ENCODE results near the gene CNTD1. TPM values are rescaled to one million over a fixed set of nuclear protein-coding genes. Genes with fewer than 3 reads are reported as not detected.
"Not testable (repeated sequence)": the region's sequence is repeated elsewhere in the genome, so short reads cannot be mapped to it uniquely, and the experiment has no call there.

Gene CNTD1
- total and polyA plus RNA-seq, 2 experiments from 2014 or later: 0.71 TPM; not detected in 1

DNA sequence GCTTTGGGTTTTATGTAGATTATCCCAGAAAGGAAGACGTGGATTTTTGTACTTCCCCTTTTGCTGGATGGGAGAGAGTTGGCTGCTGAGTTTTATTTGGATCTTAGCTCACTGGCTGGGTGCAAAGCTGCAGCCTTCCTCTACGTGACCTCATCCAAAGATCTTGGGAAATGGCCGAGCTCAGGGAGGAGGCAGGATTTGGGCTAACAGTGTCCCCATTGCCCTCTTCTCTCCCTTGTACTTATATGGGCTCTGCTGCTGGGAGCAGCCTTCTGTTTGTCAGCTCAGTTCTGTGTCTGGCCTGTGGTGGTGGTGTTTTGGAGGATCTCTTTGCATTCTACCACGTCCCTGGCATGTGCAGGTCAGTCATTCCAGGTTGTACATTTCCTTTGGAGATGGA lies 54.3 kb downstream of the CNTD1 start:
- DNase-seq: no peak
- H3K4me3 ChIP-seq: no peak overlapping the region
- no peaks in the 10 kb centered on the region for H3K79me2 ChIP-seq (ENCODE audit: insufficient read depth)
- 0 out of 2 replicates have a peak, but pooled peaks cover 3% of the 10 kb centered on the region for H3K27me3 ChIP-seq (replicated peaks; ENCODE audit: insufficient read depth)
- no peaks in the 10 kb centered on the region for H3K36me3 ChIP-seq (ENCODE audit: low read depth)
- no peak overlapping the region for H3K9ac ChIP-seq
- WGBS, 2 experiments (ENCODE audit: low coverage in 1 of 2, low lambda C conversion rate in 2 of 2, missing lambda C conversion rate in 2 of 2): 46 to 52% methylated on average over 4 of the region's 4 CpGs
- H3K9me2 ChIP-seq (ENCODE audit: insufficient read depth): no peaks in the 10 kb centered on the region
- H3K4me1 ChIP-seq (ENCODE audit: insufficient read depth): no peaks in the 10 kb centered on the region
- H3K4me2 ChIP-seq (ENCODE audit: unreplicated experiment): no peak overlapping the region
- H3K27ac ChIP-seq: no peak overlapping the region
- H4K20me1 ChIP-seq (ENCODE audit: insufficient read depth): no peaks in the 10 kb centered on the region
- no peaks in the 10 kb centered on the region for H3F3A ChIP-seq (ENCODE audit: insufficient read depth)
- no peak overlapping the region for H2AFZ ChIP-seq
- no peak for TF ChIP-seq EZH2phosphoT487 (IDR thresholded peaks at IDR 0.05; ENCODE audit: insufficient read depth, low read depth)
- TF ChIP-seq EZH2 (IDR thresholded peaks at IDR 0.05; ENCODE audit: insufficient read depth, poor library complexity, severe bottlenecking): no peak
- no peaks in the 10 kb centered on the region for H3K9me3 ChIP-seq (ENCODE audit: low read depth)
- in situ Hi-C loops (cut with MboI): no loop called here

DNA sequence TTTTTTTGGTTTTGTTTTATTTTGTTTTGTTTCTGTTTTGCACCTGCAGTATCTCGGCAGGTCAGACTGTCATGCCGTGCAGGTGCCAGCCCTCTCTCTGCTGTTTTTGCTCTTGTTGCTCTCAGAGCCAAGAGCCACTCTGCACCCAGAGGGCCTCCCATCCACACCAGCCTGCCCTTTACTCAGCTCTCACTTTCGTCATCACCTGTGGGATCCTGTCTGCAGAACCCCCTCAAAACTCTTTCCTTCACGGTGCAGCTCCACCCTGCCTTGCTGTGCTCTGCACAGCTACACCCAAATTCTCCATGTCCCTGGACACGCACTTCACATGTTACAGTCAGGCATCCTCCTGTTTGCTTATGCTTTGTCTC lies 54.9 kb downstream of the CNTD1 start:
- no peaks in the 10 kb centered on the region for H3F3A ChIP-seq (ENCODE audit: insufficient read depth)
- no peaks in the 10 kb centered on the region for H4K20me1 ChIP-seq (ENCODE audit: insufficient read depth)
- H3K4me2 ChIP-seq (ENCODE audit: unreplicated experiment): no peak overlapping the region
- H3K79me2 ChIP-seq (ENCODE audit: insufficient read depth): no peaks in the 10 kb centered on the region
- no peak overlapping the region for H2AFZ ChIP-seq
- no peak overlapping the region for H3K27ac ChIP-seq
- no peak overlapping the region for H3K4me3 ChIP-seq
- no peak for DNase-seq
- WGBS, 2 experiments (ENCODE audit: low coverage in 1 of 2, low lambda C conversion rate in 2 of 2, missing lambda C conversion rate in 2 of 2): 75 to 77% methylated on average over 5 of the region's 5 CpGs
- no peaks in the 10 kb centered on the region for H3K9me2 ChIP-seq (ENCODE audit: insufficient read depth)
- no peak overlapping the region for H3K9ac ChIP-seq
- TF ChIP-seq EZH2phosphoT487 (IDR thresholded peaks at IDR 0.05; ENCODE audit: insufficient read depth, low read depth) (no peak), EZH2 (IDR thresholded peaks at IDR 0.05; ENCODE audit: insufficient read depth, poor library complexity, severe bottlenecking) (no peak)
- no peaks in the 10 kb centered on the region for H3K9me3 ChIP-seq (ENCODE audit: low read depth)
- H3K4me1 ChIP-seq (ENCODE audit: insufficient read depth): no peaks in the 10 kb centered on the region
- in situ Hi-C loops (cut with MboI): no loop called here
- H3K36me3 ChIP-seq (ENCODE audit: low read depth): no peaks in the 10 kb centered on the region
- H3K27me3 ChIP-seq (replicated peaks; ENCODE audit: insufficient read depth): 0 out of 2 replicates have a peak, but pooled peaks cover 3% of the 10 kb centered on the region

DNA sequence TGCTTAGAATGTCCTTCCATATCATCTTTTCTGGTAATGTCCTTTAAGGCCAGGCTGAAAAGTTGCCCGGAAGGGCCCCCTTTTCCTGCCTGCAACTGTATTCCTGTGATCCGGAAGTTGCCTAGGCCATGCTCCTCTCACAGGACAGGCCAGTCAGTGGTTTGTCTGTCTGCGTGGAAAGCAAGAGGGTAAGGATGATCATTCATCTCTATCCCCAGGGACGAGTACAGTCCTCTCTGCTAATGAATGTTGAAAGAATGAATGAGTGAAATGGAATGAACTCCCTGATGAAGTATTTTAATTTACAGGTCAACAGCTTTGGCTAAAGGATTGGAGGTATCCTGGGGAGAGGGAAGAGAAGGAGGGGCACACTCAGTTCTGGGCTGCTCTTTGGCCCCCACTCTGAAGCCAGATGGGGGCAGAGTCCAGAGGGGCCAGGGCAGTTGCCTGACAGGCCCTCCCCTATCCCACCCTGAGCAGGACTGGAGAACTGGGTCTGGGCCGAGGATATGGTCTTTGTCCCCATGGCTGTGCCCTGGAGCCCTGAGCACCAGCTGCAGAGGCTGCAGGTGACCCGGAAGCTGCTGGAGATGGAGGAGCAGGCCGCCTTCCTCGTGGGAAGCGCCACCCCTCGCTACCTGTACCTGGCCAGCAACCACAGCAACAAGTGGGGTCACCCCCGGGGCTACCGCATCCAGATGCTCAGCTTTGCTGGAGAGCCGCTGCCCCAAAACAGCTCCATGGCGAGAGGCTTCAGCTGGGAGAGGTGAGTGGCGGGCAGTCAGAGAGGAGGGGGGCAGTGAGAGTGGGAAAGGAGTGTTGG lies 55.5 kb downstream of the CNTD1 start:
- H3K9ac ChIP-seq: no peak overlapping the region
- no peaks in the 10 kb centered on the region for H4K20me1 ChIP-seq (ENCODE audit: insufficient read depth)
- 63 to 74% methylated on average over 15 of the region's 15 CpGs for WGBS, 2 experiments (ENCODE audit: low coverage in 1 of 2, low lambda C conversion rate in 2 of 2, missing lambda C conversion rate in 2 of 2)
- in situ Hi-C loops (cut with MboI): no loop called here
- H2AFZ ChIP-seq: no peak overlapping the region
- no peak overlapping the region for H3K4me2 ChIP-seq (ENCODE audit: unreplicated experiment)
- no peaks in the 10 kb centered on the region for H3F3A ChIP-seq (ENCODE audit: insufficient read depth)
- H3K79me2 ChIP-seq (ENCODE audit: insufficient read depth): no peaks in the 10 kb centered on the region
- H3K36me3 ChIP-seq (ENCODE audit: low read depth): no peaks in the 10 kb centered on the region
- no peak for DNase-seq
- H3K4me1 ChIP-seq (ENCODE audit: insufficient read depth): no peaks in the 10 kb centered on the region
- H3K9me2 ChIP-seq (ENCODE audit: insufficient read depth): no peaks in the 10 kb centered on the region
- H3K4me3 ChIP-seq: no peak overlapping the region
- H3K27me3 ChIP-seq (replicated peaks; ENCODE audit: insufficient read depth): 0 out of 2 replicates have a peak, but pooled peaks cover 3% of the 10 kb centered on the region
- no peaks in the 10 kb centered on the region for H3K9me3 ChIP-seq (ENCODE audit: low read depth)
- no peak overlapping the region for H3K27ac ChIP-seq
- TF ChIP-seq EZH2 (IDR thresholded peaks at IDR 0.05; ENCODE audit: insufficient read depth, poor library complexity, severe bottlenecking) (no peak), EZH2phosphoT487 (IDR thresholded peaks at IDR 0.05; ENCODE audit: insufficient read depth, low read depth) (no peak)

DNA sequence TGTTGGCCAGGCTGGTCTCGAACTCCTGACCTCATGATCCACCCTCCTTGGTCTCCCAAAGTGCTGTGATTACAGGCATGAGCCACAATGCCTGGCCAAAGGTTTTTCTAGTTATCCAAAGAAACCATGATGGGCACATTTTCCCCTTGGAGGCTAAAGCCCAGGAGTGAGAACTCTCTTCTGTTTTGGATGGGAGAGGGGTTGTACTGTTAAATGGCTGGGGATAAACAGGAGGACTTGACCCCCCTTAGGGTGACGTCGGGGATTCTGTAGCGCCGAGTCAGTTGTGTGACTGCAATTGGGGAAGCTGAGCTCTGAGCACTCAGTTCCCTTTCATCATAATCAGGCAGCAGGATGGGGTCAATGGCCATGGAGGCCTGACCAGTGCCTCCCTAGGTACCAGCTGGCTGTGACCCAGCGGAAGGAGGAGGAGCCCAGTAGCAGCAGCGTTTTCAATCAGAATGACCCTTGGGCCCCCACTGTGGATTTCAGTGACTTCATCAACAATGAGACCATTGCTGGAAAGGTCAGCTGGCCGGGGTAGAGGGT lies 56.5 kb downstream of the CNTD1 start:
- Histone ChIP-seq H3K27me3 (replicated peaks; ENCODE audit: insufficient read depth) (0 out of 2 replicates have a peak, but pooled peaks cover 3% of the 10 kb centered on the region), H3K9me3 (ENCODE audit: low read depth) (no peaks in the 10 kb centered on the region), H3K79me2 (ENCODE audit: insufficient read depth) (no peaks in the 10 kb centered on the region), H3K4me3 (no peak overlapping the region), H3K4me1 (ENCODE audit: insufficient read depth) (no peaks in the 10 kb centered on the region), H3K9ac (no peak overlapping the region), H3K4me2 (ENCODE audit: unreplicated experiment) (no peak overlapping the region), H3K9me2 (ENCODE audit: insufficient read depth) (no peaks in the 10 kb centered on the region), H4K20me1 (ENCODE audit: insufficient read depth) (no peaks in the 10 kb centered on the region), H2AFZ (no peak overlapping the region), H3K36me3 (ENCODE audit: low read depth) (no peaks in the 10 kb centered on the region), H3F3A (ENCODE audit: insufficient read depth) (no peaks in the 10 kb centered on the region), H3K27ac (no peak overlapping the region)
- in situ Hi-C loops (cut with MboI): no loop called here
- TF ChIP-seq EZH2 (IDR thresholded peaks at IDR 0.05; ENCODE audit: insufficient read depth, poor library complexity, severe bottlenecking) (no peak), EZH2phosphoT487 (IDR thresholded peaks at IDR 0.05; ENCODE audit: insufficient read depth, low read depth) (no peak)
- no peak for DNase-seq
- 76 to 86% methylated on average over 8 of the region's 8 CpGs for WGBS, 2 experiments (ENCODE audit: low coverage in 1 of 2, low lambda C conversion rate in 2 of 2, missing lambda C conversion rate in 2 of 2)

DNA sequence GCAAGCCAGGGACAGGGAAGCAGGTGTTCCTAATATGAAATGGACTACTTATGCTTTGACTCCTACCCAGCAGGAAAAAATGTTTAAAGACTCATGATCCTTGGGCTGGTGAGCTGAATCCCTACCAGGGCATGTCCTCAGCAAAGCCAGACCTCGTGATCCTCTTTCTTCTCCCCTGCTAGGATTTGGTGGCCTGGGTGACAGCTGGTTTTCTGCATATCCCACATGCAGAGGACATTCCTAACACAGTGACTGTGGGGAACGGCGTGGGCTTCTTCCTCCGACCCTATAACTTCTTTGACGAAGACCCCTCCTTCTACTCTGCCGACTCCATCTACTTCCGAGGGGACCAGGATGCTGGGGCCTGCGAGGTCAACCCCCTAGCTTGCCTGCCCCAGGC lies 57.4 kb downstream of the CNTD1 start:
- H3K9me3 ChIP-seq (ENCODE audit: low read depth); H3K4me2 ChIP-seq (ENCODE audit: unreplicated experiment); H3K4me1 ChIP-seq (ENCODE audit: insufficient read depth); DNase-seq; H2AFZ ChIP-seq; H3K36me3 ChIP-seq (ENCODE audit: low read depth); H3F3A ChIP-seq (ENCODE audit: insufficient read depth); H3K27me3 ChIP-seq (replicated peaks; ENCODE audit: insufficient read depth); H3K9me2 ChIP-seq (ENCODE audit: insufficient read depth); H3K79me2 ChIP-seq (ENCODE audit: insufficient read depth); H3K4me3 ChIP-seq; H4K20me1 ChIP-seq (ENCODE audit: insufficient read depth); H3K27ac ChIP-seq; in situ Hi-C loops (cut with MboI); H3K9ac ChIP-seq: not testable (repeated sequence)
- WGBS, 2 experiments (ENCODE audit: low coverage in 1 of 2, low lambda C conversion rate in 2 of 2, missing lambda C conversion rate in 2 of 2): 67 to 78% methylated on average over 8 of the region's 8 CpGs

DNA sequence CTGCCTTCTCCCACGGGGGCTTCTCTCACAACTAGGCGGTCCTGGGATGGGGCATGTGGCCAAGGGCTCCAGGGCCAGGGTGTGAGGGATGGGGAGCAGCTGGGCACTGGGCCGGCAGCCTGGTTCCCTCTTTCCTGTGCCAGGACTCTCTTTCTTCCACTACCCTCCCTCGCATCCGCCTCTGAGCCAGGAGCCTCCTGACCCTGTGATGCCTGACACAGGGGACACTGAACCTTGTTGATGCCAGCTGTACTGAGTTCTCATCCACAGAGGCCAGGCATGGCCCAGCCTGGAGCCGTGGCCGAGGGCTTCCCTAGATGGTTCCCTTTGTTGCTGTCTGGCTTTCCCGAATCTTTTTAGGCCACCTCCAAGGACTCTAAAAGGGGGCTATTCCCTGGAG lies 57.9 kb downstream of the CNTD1 start:
- H3K4me3 ChIP-seq; H3K27ac ChIP-seq; H3K4me2 ChIP-seq (ENCODE audit: unreplicated experiment); H3K27me3 ChIP-seq (replicated peaks; ENCODE audit: insufficient read depth); H3K4me1 ChIP-seq (ENCODE audit: insufficient read depth); H3K9me2 ChIP-seq (ENCODE audit: insufficient read depth); H2AFZ ChIP-seq; H3K79me2 ChIP-seq (ENCODE audit: insufficient read depth); H3K9me3 ChIP-seq (ENCODE audit: low read depth); H3F3A ChIP-seq (ENCODE audit: insufficient read depth); DNase-seq; in situ Hi-C loops (cut with MboI); H3K9ac ChIP-seq; H4K20me1 ChIP-seq (ENCODE audit: insufficient read depth); H3K36me3 ChIP-seq (ENCODE audit: low read depth): not testable (repeated sequence)
- 70 to 80% methylated on average over 6 of the region's 8 CpGs for WGBS, 2 experiments (ENCODE audit: low coverage in 1 of 2, low lambda C conversion rate in 2 of 2, missing lambda C conversion rate in 2 of 2)
